GM19025 (cell line): ENCODE data around the gene MRPL38.

Experiments
- ATAC-seq: cut with Tn5 transposase; IDR thresholded peaks from one replicate; pipeline ENCODE4 v1.9.1; 2021; ENCODE audit warnings: mild to moderate bottlenecking, low read depth, moderate library complexity; ENCODE audit not compliant: unreplicated experiment

The MRPL38 gene

GRCh38 chr17:75904749-75905521, at the start of gene MRPL38:
TSS of gene MRPL38 (minus strand) at chr17:75904884. CDS start at chr17:75904875, 9 bp downstream.
- ATAC-seq, result peak; percentile 98

- no peak for ATAC-seq
These were observed 46.3 kb upstream of the MRPL38 start for GRCh38 chr17:75950855-75951554.

GRCh38 chr17:75950421-75950820, 45.7 kb upstream of the MRPL38 start:
- ATAC-seq, result no peak

- ATAC-seq, result no peak
These were observed 40.5 kb upstream of the MRPL38 start for GRCh38 chr17:75945211-75945610.

GRCh38 chr17:75943491-75943890, 38.8 kb upstream of the MRPL38 start:
- no peak for ATAC-seq

GRCh38 chr17:75942473-75942872, 37.8 kb upstream of the MRPL38 start:
- no peak for ATAC-seq

- no peak for ATAC-seq
These were observed 36.7 kb upstream of the MRPL38 start for GRCh38 chr17:75941442-75941819.

- peak; percentile 98 for ATAC-seq
These were observed 36.2 kb upstream of the MRPL38 start, which contains the start of gene FBF1 for GRCh38 chr17:75940727-75941441. TSS of gene FBF1 (minus strand) at chr17:75941042. CDS start at chr17:75938149, 2,893 bp downstream.

GRCh38 chr17:75937652-75938051, 33.0 kb upstream of the MRPL38 start:
- ATAC-seq, result no peak

- ATAC-seq, result no peak
These were observed 29.1 kb upstream of the MRPL38 start for GRCh38 chr17:75933808-75934207.

GRCh38 chr17:75932852-75933251, 28.2 kb upstream of the MRPL38 start:
- ATAC-seq, result no peak

- no peak for ATAC-seq
These were observed 26.4 kb upstream of the MRPL38 start for GRCh38 chr17:75931062-75931461.

- ATAC-seq, result no peak
These were observed 22.7 kb upstream of the MRPL38 start for GRCh38 chr17:75927286-75927922.

GRCh38 chr17:75926456-75926855, 21.8 kb upstream of the MRPL38 start:
- no peak for ATAC-seq

- ATAC-seq, result no peak
These were observed 21.2 kb upstream of the MRPL38 start for GRCh38 chr17:75925912-75926311.

GRCh38 chr17:75925103-75925502, 20.4 kb upstream of the MRPL38 start:
- no peak for ATAC-seq

GRCh38 chr17:75922963-75923874, 18.5 kb upstream of the MRPL38 start:
- no peak for ATAC-seq

GRCh38 chr17:75922173-75922961, 17.7 kb upstream of the MRPL38 start:
- ATAC-seq, result no peak

- ATAC-seq, result no peak
These were observed 16.9 kb upstream of the MRPL38 start for GRCh38 chr17:75921596-75921995.
